ENCODE results near the gene BHLHE40.

BHLHE40 gene

GRCh38 chr3:5007873-5008272 lies 28.6 kb downstream of the BHLHE40 start:
- TF ChIP-seq CTCF (conservative IDR thresholded peaks at IDR 0.05; ENCODE audit: low read depth, low read length) = no peak
- H3K36me3 ChIP-seq (ENCODE audit: insufficient read depth) = no peaks in the 10 kb centered on the region
- no peaks in the 10 kb centered on the region for H4K20me1 ChIP-seq (ENCODE audit: insufficient read depth)
- H3K27me3 ChIP-seq (ENCODE audit: insufficient read depth, low read depth) = no peaks in the 10 kb centered on the region
- H2AFZ ChIP-seq (ENCODE audit: low read depth) = no peak overlapping the region
- H3K9ac ChIP-seq = no peak overlapping the region
- no peak overlapping the region for H3K27ac ChIP-seq
- H3K79me2 ChIP-seq (ENCODE audit: insufficient read depth, low read depth) = no peaks in the 10 kb centered on the region
- H3K4me3 ChIP-seq (IDR thresholded peaks at IDR 0.05; ENCODE audit: insufficient read depth, low read depth, low read length) = no peak overlapping the region
- H3K4me1 ChIP-seq (ENCODE audit: low read depth, poor library complexity, severe bottlenecking) = no peaks in the 10 kb centered on the region
- H3K4me2 ChIP-seq = no peak overlapping the region

GRCh38 chr3:5009506-5010109 lies 30.4 kb downstream of the BHLHE40 start:
- Histone ChIP-seq H2AFZ (ENCODE audit: low read depth) (no peak overlapping the region), H3K27me3 (ENCODE audit: insufficient read depth, low read depth) (no peaks in the 10 kb centered on the region), H3K79me2 (ENCODE audit: insufficient read depth, low read depth) (no peaks in the 10 kb centered on the region), H3K4me1 (ENCODE audit: low read depth, poor library complexity, severe bottlenecking) (no peaks in the 10 kb centered on the region), H3K36me3 (ENCODE audit: insufficient read depth) (no peaks in the 10 kb centered on the region), H3K9ac (no peak overlapping the region), H4K20me1 (ENCODE audit: insufficient read depth) (no peaks in the 10 kb centered on the region), H3K27ac (no peak overlapping the region), H3K4me2 (no peak overlapping the region), H3K4me3 (IDR thresholded peaks at IDR 0.05; ENCODE audit: insufficient read depth, low read depth, low read length) (no peak overlapping the region)
- no peak for TF ChIP-seq CTCF (conservative IDR thresholded peaks at IDR 0.05; ENCODE audit: low read depth, low read length)

- Histone ChIP-seq H3K27me3 (ENCODE audit: insufficient read depth, low read depth) (no peaks in the 10 kb centered on the region), H3K36me3 (ENCODE audit: insufficient read depth) (no peaks in the 10 kb centered on the region), H3K4me3 (IDR thresholded peaks at IDR 0.05; ENCODE audit: insufficient read depth, low read depth, low read length) (no peak overlapping the region), H2AFZ (ENCODE audit: low read depth) (no peak overlapping the region), H3K9ac (no peak overlapping the region), H4K20me1 (ENCODE audit: insufficient read depth) (no peaks in the 10 kb centered on the region), H3K79me2 (ENCODE audit: insufficient read depth, low read depth) (no peaks in the 10 kb centered on the region), H3K4me2 (no peak overlapping the region), H3K27ac (no peak overlapping the region), H3K4me1 (ENCODE audit: low read depth, poor library complexity, severe bottlenecking) (no peaks in the 10 kb centered on the region)
- TF ChIP-seq CTCF (conservative IDR thresholded peaks at IDR 0.05; ENCODE audit: low read depth, low read length) = no peak
These were observed 30.9 kb downstream of the BHLHE40 start for GRCh38 chr3:5010140-5010539.

GRCh38 chr3:5010706-5011554 lies 31.7 kb downstream of the BHLHE40 start:
- Histone ChIP-seq H3K36me3 (ENCODE audit: insufficient read depth) (no peaks in the 10 kb centered on the region), H3K27ac (no peak overlapping the region), H3K4me1 (ENCODE audit: low read depth, poor library complexity, severe bottlenecking) (no peaks in the 10 kb centered on the region), H3K4me3 (IDR thresholded peaks at IDR 0.05; ENCODE audit: insufficient read depth, low read depth, low read length) (no peak overlapping the region), H4K20me1 (ENCODE audit: insufficient read depth) (no peaks in the 10 kb centered on the region), H3K27me3 (ENCODE audit: insufficient read depth, low read depth) (no peaks in the 10 kb centered on the region), H3K4me2 (no peak overlapping the region), H2AFZ (ENCODE audit: low read depth) (no peak overlapping the region), H3K9ac (no peak overlapping the region), H3K79me2 (ENCODE audit: insufficient read depth, low read depth) (no peaks in the 10 kb centered on the region)
- no peak for TF ChIP-seq CTCF (conservative IDR thresholded peaks at IDR 0.05; ENCODE audit: low read depth, low read length)

Data from KMS-11 (cell line).